Stimulated activated CD4-positive, alpha-beta T cell treated with anti-CD3 and anti-CD28 coated beads, Interleukin-4, amount 100 ng/mL, for 24 hours (primary cell): Measurements from ENCODE around the gene KNG1.

Source experiments
- DNase-seq: peaks from one replicate; pipeline ENCODE4 v3.0.0-alpha.2; 2020

Gene KNG1

GRCh38 chr3:186713499-186713898 lies 3.7 kb upstream of the KNG1 start:
- no peak for DNase-seq

- no peak for DNase-seq
Observed at GRCh38 chr3:186719945-186720739, 3.0 kb downstream of the KNG1 start.

- DNase-seq = no peak
Observed at GRCh38 chr3:186722457-186722856, 5.3 kb downstream of the KNG1 start.

DNA sequence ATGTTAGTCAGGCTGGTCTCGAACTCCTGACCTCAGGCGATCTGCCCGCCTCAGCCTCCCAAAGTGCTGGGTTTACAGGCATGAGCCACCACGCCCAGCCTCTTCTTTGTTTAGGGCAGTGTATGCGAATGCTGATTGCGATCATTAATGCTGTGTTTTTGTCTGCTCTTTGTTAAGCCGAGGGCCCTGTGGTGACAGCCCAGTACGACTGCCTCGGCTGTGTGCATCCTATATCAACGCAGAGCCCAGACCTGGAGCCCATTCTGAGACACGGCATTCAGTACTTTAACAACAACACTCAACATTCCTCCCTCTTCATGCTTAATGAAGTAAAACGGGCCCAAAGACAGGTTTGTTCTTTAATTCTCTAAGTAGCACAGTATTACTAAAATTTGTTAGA lies 7.8 kb downstream of the KNG1 start:
- no peak for DNase-seq

- peak; percentile 7 for DNase-seq
Observed at GRCh38 chr3:186732169-186732766, 15.1 kb downstream of the KNG1 start.

DNA sequence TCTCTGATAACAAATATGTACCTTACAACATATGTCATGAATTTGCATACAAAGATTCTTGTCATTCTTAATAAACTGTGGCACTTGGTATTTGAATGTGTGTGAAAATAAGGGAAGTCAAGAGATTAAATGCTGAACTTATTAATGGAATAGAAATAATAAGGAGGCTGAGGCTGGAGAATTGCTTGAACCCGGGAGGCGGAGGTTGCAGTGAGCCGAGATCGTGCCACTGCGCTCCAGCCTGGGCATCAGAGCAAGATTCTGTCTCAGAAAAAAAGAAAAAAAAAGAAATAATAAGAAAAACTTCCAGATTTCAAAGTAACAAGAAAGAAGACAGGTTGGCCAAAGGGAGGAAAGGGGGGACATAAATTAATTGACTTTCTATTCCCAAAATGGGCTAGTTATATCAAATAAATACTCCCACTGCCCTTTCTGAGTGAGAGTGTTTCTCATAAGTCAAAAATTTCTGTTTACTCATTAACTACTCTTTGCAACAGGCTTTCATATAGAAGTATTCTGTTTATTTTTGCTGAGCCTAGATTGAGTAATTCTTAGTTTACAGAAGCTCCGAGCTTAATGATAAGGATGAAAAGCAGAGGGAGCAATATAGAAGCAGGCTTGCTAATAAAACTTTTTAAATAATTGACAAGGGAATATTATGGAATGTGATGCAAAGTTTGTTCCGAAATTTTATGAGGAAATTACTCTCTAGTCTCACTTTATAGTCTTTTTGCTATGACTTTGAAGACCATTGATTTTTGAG lies 25.6 kb downstream of the KNG1 start:
- no peak for DNase-seq

DNA sequence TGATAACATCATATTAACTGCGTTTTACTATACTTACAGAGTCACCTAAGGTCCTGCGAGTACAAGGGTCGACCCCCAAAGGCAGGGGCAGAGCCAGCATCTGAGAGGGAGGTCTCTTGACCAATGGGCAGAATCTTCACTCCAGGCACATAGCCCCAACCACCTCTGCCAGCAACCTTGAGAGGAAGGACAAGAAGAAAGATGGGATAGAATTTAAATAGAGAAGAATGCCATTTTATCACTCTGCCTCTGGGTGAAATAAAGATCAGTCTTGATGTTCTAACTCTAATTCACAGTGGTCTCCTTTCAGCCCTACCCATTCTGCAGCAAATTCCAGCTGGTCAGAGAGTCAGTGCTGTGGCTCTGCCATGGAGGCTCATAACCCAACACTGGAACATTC lies 26.5 kb downstream of the KNG1 start:
- no peak for DNase-seq

GRCh38 chr3:186746008-186746407 lies 28.8 kb downstream of the KNG1 start:
- no peak for DNase-seq

- DNase-seq = no peak
Observed at GRCh38 chr3:186750316-186750715, 33.2 kb downstream of the KNG1 start.

DNA sequence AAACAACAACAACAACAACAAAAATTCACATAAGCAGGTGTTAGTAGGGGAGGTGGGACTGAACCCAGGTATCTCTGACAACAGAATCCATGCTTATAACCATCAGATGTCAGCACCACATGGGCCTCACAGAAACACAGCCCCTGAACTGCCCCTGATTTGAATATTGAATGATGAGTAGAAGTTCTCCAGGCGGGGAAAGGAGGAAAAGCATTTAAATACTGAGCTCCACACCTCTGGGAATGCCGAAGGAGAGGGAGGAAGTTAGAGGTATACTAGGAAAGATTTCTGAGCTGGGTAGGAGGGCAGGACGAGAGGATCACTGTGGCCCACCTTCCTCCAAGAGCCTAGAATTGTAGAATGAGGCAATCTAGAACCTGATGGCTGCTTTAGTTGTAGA lies 34.3 kb downstream of the KNG1 start:
- no peak for DNase-seq

- DNase-seq = no peak
Observed at GRCh38 chr3:186754006-186754405, 36.8 kb downstream of the KNG1 start.

DNA sequence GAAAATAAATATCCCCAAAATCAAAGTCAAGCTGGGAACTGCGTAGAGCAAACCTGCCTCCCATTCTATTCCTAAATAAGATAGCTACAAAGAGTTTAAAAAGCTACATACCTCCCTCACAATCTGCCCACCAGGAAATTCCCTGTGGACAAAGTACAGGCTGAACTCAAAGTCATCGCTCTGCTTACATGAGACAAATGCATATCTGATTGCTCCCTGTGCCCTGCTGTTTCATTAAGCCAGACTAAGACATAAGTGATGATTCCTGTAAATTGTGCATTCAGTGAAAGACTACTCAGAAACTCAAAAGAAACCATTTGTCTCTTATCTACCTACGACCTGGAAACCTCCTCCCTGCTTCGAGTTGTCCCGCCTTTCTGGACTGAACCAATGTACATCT lies 37.7 kb downstream of the KNG1 start:
- no peak for DNase-seq

DNA sequence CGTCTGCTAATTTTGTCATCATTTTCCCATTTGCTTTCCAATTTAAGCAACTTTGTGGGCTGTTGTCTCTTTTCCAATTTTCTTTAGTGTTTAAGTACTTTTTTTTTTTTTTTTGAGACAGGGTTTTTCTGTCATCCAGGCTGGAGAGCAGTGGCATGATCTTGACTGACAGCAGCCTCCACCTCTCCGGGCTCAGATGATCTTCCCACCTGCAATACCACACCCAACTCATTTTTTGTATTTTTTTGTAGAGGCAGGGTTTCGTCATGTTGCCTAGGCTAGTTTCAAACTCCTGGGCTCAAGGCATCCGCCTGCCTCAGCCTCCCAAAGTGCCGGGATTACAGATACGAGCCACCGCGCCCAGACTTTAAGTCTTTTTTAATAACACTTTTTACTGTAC lies 40.1 kb downstream of the KNG1 start:
- no peak for DNase-seq

GRCh38 chr3:186757686-186758220 lies 40.6 kb downstream of the KNG1 start:
- no peak for DNase-seq

DNA sequence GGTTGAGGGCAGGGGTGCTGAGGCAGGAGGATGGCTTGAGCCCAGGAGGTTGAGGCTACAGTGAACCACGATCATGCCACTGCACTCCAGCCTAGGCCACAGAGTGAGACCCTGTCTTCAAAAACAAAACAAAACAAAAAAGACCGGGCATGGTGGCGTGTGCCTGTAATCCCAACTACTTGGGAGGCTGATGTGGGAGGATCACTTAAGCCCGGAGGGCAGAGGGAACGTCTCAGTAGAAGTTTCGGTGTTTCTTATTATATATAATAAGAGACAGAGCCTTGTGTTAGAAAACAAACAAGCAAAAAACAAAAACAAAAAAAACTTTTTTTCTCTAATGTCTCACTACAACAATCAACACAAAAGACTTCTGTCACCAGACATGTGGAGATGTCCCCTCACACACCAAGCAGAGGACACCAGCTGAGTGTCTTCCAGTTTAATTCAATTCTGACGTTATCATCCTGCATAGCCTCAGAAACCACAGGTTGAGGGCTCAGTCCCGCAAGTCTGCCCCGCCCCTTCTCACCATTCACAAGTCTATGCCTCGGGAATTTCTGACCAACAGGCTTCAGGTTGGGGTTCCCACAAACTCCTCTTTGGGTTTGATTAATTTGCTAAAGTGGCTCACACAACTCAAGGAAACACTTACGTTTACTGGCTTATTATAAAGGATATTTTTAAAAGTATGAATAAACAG lies 42.2 kb downstream of the KNG1 start:
- DNase-seq = no peak

DNA sequence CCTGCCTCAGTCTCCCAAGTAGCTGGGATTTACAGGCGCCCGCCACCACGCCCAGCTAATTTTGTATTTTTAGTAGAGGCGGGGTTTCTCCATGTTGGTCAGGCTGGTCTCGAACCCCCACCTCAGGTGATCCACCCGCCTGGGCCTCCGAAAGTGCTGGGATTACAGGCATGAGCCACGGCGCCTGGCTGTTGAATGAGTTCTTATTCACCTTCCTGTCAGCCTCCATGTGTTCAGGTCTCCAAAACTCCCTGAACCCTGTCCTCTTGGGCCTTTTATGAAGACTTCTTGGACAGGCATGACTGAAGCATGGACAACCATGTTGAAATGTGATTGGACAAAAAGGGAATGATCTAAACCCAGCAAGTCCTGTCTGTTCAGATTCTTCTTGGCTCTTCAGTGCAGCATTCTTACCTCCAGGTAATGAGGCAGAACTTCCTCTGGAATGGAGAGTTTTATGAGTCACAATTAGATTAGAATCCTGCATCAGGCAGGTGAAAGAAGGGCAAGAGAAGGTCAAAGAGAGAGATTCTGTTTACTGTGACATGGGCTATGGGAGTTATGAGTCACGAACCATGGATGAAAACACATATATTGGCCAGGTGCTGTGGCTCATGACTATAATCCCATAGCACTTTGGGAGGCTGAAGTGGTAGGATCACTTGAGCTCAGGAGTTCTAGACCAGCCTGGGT lies 43.1 kb downstream of the KNG1 start:
- DNase-seq = no peak

- no peak for DNase-seq
Observed at GRCh38 chr3:186760897-186761447, 43.8 kb downstream of the KNG1 start.

- DNase-seq = no peak
Observed at GRCh38 chr3:186772281-186772694, 55.1 kb downstream of the KNG1 start.

- DNase-seq = peak; percentile 71
Observed at GRCh38 chr3:186772701-186773417, 55.7 kb downstream of the KNG1 start.

GRCh38 chr3:186775999-186776398 lies 58.8 kb downstream of the KNG1 start:
- DNase-seq = no peak

GRCh38 chr3:186779204-186779603 lies 62.0 kb downstream of the KNG1 start:
- no peak for DNase-seq
